Measurements from ENCODE around the gene ANKRD65. TPM values are rescaled to one million over a fixed set of nuclear protein-coding genes. Genes with fewer than 3 reads are reported as not detected.

ANKRD65 gene
- 0.07 to 0.09 TPM in 2 of 5 replicates, not detected in the others for total RNA-seq (2022; extraction: Qiagen RNA extraction; ENCODE audit: low read depth)

DNA sequence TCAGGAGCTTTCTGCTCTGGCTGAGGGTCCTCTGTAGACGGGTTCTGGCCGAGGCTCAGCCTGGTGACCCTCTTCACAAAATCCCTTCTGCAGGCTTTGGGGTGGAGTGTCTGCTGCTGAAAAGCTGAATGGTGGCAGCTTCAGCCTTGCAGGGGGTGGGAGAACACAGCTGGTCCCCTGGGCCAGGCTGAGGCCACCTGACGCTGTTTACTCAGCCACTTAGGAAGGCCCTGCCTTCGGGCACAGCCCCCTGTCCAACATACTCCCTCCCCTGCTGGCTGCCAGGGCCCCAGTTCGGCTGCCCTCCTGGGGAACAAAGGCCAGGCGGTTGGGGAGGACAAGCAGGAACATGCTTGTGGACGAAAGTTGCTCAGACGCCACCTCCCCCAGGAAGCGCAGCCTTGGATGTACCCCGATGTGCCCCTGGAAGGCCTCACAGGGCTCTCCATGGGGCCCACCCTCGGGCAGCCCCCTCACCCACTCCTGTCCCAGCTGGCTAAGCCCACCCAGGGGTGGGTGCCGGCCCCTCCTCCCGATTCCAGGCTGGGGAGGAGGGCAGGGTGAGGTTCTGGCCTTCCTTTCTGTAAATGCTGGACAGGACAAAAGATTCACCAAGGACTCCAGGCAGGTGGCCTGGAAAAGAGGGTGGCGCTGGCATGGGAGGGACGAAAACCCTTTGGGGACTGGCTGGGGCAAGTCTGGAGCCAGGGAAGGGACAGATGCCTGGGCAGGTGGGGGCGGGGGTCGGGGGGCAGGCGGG is at the start of gene ANKRD65:
ANKRD65 (minus strand) TSS at position 130 of the 760 bp plus-strand sequence. CDS start 271 bp downstream, outside the sequence.

DNA sequence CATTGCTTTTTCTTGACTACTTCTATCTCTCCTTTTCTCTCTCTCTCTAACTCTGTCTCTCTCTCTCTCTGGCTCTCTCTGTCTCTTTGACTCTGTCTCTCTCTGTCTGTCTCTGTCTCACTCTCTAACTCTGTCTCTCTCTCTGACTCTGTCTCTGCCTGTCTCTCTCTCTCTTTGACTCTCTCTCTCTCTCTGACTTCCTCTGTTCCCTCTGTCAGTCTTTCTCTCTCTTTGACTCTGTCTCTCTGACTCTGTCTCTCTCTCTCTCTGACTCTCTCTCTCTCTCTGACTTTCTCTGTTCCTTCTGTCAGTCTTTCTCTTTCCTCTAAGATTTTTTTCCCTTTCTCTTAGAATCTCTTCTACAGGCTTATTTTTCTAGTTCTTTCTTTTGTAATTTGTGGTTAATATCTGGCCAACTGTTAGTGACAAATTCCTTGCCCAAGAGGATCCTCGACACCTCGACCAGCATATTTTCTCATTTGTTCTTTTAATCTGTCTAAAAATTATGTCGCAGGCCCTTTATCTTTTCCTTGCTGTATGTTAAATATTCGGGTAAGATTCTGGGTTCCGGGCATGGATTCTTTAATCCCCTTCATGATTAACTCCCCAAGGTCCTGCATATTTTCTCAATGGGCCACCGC is 28.1 kb upstream of the ANKRD65 start, which contains the start of gene ATAD3C:
ATAD3C (plus strand) TSS at position 591 of the 641 bp plus-strand sequence. CDS start 995 bp downstream, outside the sequence.

GRCh38 chr1:1435106-1435903 is 14.2 kb upstream of the ANKRD65 start, which contains the start of gene VWA1:
TSS of gene VWA1 (plus strand) at chr1:1435690. CDS start at chr1:1435749, 59 bp downstream.

DNA sequence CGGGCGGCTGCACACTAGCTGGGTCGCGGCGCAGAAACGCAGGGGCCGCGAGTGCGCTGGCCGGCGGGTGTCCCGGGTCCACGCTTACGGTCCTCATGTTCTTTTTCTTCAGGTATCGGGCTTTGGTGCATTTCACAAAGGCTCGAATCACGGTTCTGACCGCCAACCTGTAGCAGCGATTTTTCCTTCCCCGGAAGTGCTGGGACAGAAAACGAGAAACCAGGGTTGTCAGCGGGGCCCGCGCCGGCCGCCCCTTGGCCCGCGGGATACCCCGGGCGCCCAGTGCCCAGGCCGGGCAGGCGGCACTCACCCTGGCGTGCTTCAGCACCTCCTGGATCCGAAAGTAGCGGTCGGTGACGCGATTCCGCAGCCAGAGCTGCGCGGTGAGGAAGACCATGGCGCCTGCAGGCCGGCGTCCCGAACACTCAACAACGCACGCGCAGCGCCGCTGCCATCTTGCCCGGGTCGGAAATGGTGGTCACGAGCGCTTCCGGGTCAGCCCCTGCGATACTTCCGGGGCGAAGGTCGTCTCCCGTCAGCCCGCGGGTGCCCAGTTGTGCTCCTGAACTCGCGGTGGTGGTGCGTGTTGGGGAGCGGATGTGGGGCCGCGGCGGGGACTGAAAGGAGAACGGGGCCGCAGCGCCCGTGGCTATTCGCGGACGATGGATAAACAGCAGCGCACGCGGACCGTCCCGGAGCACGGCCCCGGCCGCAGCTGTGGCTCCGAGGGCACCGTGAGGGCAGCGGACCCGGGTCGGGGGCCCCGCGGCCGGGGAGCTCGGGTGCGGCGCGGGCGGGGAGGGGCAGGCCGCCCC is 14.0 kb downstream of the ANKRD65 start, which contains the start of gene MRPL20:
MRPL20 (minus strand) TSS at position 473 of the 815 bp plus-strand sequence; CDS start at position 397, 76 bp downstream.

GRCh38 chr1:1399187-1399871 is 21.7 kb downstream of the ANKRD65 start, which contains the start of gene CCNL2:
TSS of gene CCNL2 (minus strand) at chr1:1399335. CDS start at chr1:1399306, 29 bp downstream.

DNA sequence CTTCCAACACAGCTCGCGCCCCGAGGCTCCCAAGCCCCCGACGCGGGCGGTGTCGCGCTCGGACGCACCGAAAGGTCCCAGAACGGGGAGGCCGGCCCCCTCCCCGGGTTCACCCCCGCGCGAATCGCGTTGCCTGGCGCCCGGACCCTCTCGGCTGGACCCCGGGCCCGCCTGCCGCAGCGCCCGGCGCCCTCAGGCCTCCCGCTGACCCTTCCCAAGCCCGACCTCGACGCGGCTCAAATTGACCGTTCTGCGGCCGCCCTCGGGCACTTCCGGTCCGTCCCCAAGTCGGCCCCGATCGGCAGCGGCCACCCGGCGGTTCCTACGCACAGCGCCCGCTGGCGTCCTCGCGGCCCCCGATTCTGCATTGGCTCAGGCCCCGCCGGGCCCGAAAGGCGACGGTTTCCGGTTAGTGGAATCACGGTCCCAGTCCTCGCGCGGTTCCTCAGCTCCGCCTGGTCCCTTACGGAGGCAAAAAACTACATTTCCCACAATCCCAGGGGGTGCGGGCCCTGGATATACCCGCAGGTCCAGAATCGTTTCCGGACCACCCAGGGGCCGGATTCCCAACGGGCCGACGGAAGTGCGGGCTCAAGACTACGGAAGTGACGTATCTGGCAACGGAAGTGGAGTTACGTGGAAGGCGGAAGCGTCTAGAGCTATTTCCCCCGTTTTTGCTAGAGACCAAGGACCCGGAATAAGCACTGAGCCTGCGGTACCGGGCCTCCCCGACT is 46.0 kb downstream of the ANKRD65 start, which contains the start of gene AURKAIP1:
AURKAIP1 (minus strand) TSS at position 279 of the 734 bp plus-strand sequence. CDS start 451 bp downstream, outside the sequence.

Other genes with a start within 250 kb of the ANKRD65 start
- not detected in 5 replicates for gene TTLL10, start 247.4 kb downstream of the ANKRD65 start, total RNA-seq (2022; extraction: Qiagen RNA extraction; ENCODE audit: low read depth)
- gene TNFRSF18, start 214.7 kb downstream of the ANKRD65 start, total RNA-seq (2022; extraction: Qiagen RNA extraction; ENCODE audit: low read depth): 0.23 to 0.31 TPM in 2 of 5 replicates, not detected in the others
- 0.17 TPM in 1 of 5 replicates, not detected in the others for gene TNFRSF4, start 207.1 kb downstream of the ANKRD65 start, total RNA-seq (2022; extraction: Qiagen RNA extraction; ENCODE audit: low read depth)
- 110 to 131 TPM (median 118 TPM) in 5 replicates for gene SDF4, start 189.3 kb downstream of the ANKRD65 start, total RNA-seq (2022; extraction: Qiagen RNA extraction; ENCODE audit: low read depth)
- gene B3GALT6, start 189.0 kb downstream of the ANKRD65 start, total RNA-seq (2022; extraction: Qiagen RNA extraction; ENCODE audit: low read depth): 9.3 to 19.5 TPM (median 18.1 TPM) in 5 replicates
- 0.97 to 1.7 TPM (median 1.5 TPM) in 5 replicates for gene C1QTNF12, start 174.6 kb downstream of the ANKRD65 start, total RNA-seq (2022; extraction: Qiagen RNA extraction; ENCODE audit: low read depth)
- 35.4 to 51.3 TPM (median 47.1 TPM) in 5 replicates for gene UBE2J2, start 147.4 kb downstream of the ANKRD65 start, total RNA-seq (2022; extraction: Qiagen RNA extraction; ENCODE audit: low read depth)
- gene SCNN1D, start 140.8 kb downstream of the ANKRD65 start, total RNA-seq (2022; extraction: Qiagen RNA extraction; ENCODE audit: low read depth): 0.56 to 1.4 TPM (median 1.3 TPM) in 5 replicates
- gene ACAP3, start 113.3 kb downstream of the ANKRD65 start, total RNA-seq (2022; extraction: Qiagen RNA extraction; ENCODE audit: low read depth): 11.2 to 21.2 TPM (median 16.3 TPM) in 5 replicates
- 15.4 to 25.1 TPM (median 23.2 TPM) in 5 replicates for gene PUSL1, start 112.7 kb downstream of the ANKRD65 start, total RNA-seq (2022; extraction: Qiagen RNA extraction; ENCODE audit: low read depth)
- 47.8 to 64.8 TPM (median 58.8 TPM) in 5 replicates for gene INTS11, start 96.6 kb downstream of the ANKRD65 start, total RNA-seq (2022; extraction: Qiagen RNA extraction; ENCODE audit: low read depth)
- 12.8 to 22.6 TPM (median 18.6 TPM) in 5 replicates for gene CPTP, start 96.5 kb downstream of the ANKRD65 start, total RNA-seq (2022; extraction: Qiagen RNA extraction; ENCODE audit: low read depth)
- 0.09 to 0.16 TPM (median 0.12 TPM) in 5 replicates for gene TAS1R3, start 90.0 kb downstream of the ANKRD65 start, total RNA-seq (2022; extraction: Qiagen RNA extraction; ENCODE audit: low read depth)
- gene DVL1, start 71.9 kb downstream of the ANKRD65 start, total RNA-seq (2022; extraction: Qiagen RNA extraction; ENCODE audit: low read depth): 47.0 to 84.6 TPM (median 76.5 TPM) in 5 replicates
- gene MXRA8, start 62.7 kb downstream of the ANKRD65 start, total RNA-seq (2022; extraction: Qiagen RNA extraction; ENCODE audit: low read depth): 0.14 to 0.27 TPM (median 0.23 TPM) in 5 replicates
- 109 to 188 TPM (median 157 TPM) in 5 replicates for gene AURKAIP1, start 46.1 kb downstream of the ANKRD65 start, total RNA-seq (2022; extraction: Qiagen RNA extraction; ENCODE audit: low read depth)
- 40.1 to 58.5 TPM (median 55.1 TPM) in 5 replicates for gene CCNL2, start 21.9 kb downstream of the ANKRD65 start, total RNA-seq (2022; extraction: Qiagen RNA extraction; ENCODE audit: low read depth)
- gene MRPL20, start 14.0 kb downstream of the ANKRD65 start, total RNA-seq (2022; extraction: Qiagen RNA extraction; ENCODE audit: low read depth): 130 to 154 TPM (median 133 TPM) in 5 replicates
- gene VWA1, start 14.4 kb upstream of the ANKRD65 start, total RNA-seq (2022; extraction: Qiagen RNA extraction; ENCODE audit: low read depth): 6.1 to 16.9 TPM (median 13.8 TPM) in 5 replicates
- not detected in 5 replicates for gene ATAD3C, start 28.4 kb upstream of the ANKRD65 start, total RNA-seq (2022; extraction: Qiagen RNA extraction; ENCODE audit: low read depth)
- gene ATAD3B, start 50.5 kb upstream of the ANKRD65 start, total RNA-seq (2022; extraction: Qiagen RNA extraction; ENCODE audit: low read depth): 1.6 to 3.5 TPM (median 2.7 TPM) in 5 replicates
- gene ATAD3A, start 90.9 kb upstream of the ANKRD65 start, total RNA-seq (2022; extraction: Qiagen RNA extraction; ENCODE audit: low read depth): 30.4 to 40.6 TPM (median 33.6 TPM) in 5 replicates
- 0.44 to 0.77 TPM (median 0.56 TPM) in 5 replicates for gene TMEM240, start 119.3 kb upstream of the ANKRD65 start, total RNA-seq (2022; extraction: Qiagen RNA extraction; ENCODE audit: low read depth)
- gene SSU72, start 153.6 kb upstream of the ANKRD65 start, total RNA-seq (2022; extraction: Qiagen RNA extraction; ENCODE audit: low read depth): 77.9 to 108 TPM (median 106 TPM) in 5 replicates
- 6.3 to 10.2 TPM (median 7.4 TPM) in 5 replicates for gene FNDC10, start 178.9 kb upstream of the ANKRD65 start, total RNA-seq (2022; extraction: Qiagen RNA extraction; ENCODE audit: low read depth)
- 8.8 to 24.1 TPM (median 17.7 TPM) in 5 replicates for gene MIB2, start 194.2 kb upstream of the ANKRD65 start, total RNA-seq (2022; extraction: Qiagen RNA extraction; ENCODE audit: low read depth)
- 0.52 to 1.0 TPM (median 0.83 TPM) in 5 replicates for gene MMP23B, start 210.9 kb upstream of the ANKRD65 start, total RNA-seq (2022; extraction: Qiagen RNA extraction; ENCODE audit: low read depth)
- 22.4 to 27.4 TPM (median 26.3 TPM) in 5 replicates for gene CDK11B, start 237.7 kb upstream of the ANKRD65 start, total RNA-seq (2022; extraction: Qiagen RNA extraction; ENCODE audit: low read depth)